NT2/D1 (cell line): Measurements from ENCODE around the gene TBATA.

ENCODE experiments used
- SUZ12 ChIP-seq: IDR thresholded peaks from 2 replicates; pipeline ENCODE4 v1.6.1; 2011; ENCODE audit not compliant: insufficient read length, insufficient read depth; ENCODE audit errors: extremely low read depth
- YY1 ChIP-seq: IDR thresholded peaks from 2 replicates; pipeline ENCODE4 v1.6.1; 2011; ENCODE audit not compliant: insufficient read length, insufficient read depth
- ZNF274 ChIP-seq: IDR thresholded peaks from 2 replicates; pipeline ENCODE4 v1.6.1; 2011; ENCODE audit warnings: mild to moderate bottlenecking, low read depth, low read length

DNA sequence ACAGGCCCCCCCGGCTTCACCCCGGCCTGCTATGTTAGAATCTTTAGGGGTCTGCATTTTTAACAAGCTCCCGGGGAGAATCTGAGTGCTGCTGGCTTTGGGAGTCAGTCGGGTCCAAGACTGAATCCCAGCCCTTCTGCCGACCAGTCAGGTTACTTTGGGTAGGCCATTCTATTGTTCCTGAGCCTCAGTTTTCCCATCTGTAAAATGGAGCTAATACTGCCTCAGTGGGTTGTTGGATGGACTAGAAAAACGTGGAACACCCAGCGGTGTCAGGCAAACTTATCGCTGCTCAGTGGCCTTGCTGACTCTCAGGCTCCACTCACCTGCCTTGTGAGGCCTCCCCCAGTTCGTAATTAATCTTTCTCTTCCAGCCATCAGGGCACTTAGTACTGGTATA, 11.7 kb downstream of the TBATA start:
- TF ChIP-seq YY1 (no peak), SUZ12 (no peak), ZNF274 (no peak)
